ENCODE data around the gene GYS2. TPM values are rescaled to one million over a fixed set of nuclear protein-coding genes. Genes with fewer than 3 reads are reported as not detected.

The GYS2 gene
- total RNA-seq, 2 donors from 2014 or later, result not detected

GRCh38 chr12:21501258-21502163, 103.1 kb downstream of the GYS2 start, which contains the start of the genes GOLT1B and RECQL:
Gene GOLT1B (plus strand): TSS chr12:21501789. CDS start chr12:21501924, 135 bp downstream.
Gene RECQL (minus strand): TSS chr12:21501635. CDS start chr12:21499570, 2,065 bp downstream.
- H3K27me3 ChIP-seq, result no peaks in the 10 kb centered on the region
- DNase-seq (ENCODE audit: low spot score), result peak; percentile 99
- no peaks in the 10 kb centered on the region for H3K36me3 ChIP-seq
- no peaks in the 10 kb centered on the region for H3K9me3 ChIP-seq
- TF ChIP-seq, protein P1, sequence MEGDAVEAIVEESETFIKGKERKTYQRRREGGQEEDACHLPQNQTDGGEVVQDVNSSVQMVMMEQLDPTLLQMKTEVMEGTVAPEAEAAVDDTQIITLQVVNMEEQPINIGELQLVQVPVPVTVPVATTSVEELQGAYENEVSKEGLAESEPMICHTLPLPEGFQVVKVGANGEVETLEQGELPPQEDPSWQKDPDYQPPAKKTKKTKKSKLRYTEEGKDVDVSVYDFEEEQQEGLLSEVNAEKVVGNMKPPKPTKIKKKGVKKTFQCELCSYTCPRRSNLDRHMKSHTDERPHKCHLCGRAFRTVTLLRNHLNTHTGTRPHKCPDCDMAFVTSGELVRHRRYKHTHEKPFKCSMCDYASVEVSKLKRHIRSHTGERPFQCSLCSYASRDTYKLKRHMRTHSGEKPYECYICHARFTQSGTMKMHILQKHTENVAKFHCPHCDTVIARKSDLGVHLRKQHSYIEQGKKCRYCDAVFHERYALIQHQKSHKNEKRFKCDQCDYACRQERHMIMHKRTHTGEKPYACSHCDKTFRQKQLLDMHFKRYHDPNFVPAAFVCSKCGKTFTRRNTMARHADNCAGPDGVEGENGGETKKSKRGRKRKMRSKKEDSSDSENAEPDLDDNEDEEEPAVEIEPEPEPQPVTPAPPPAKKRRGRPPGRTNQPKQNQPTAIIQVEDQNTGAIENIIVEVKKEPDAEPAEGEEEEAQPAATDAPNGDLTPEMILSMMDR (IDR thresholded peaks at IDR 0.05), result no peak
- peak within 1 kb of the TSS; percentile 92 to 98 for H3K4me3 ChIP-seq
- H3K27ac ChIP-seq, result peak within 1 kb of the TSS; percentile 91 to 93
- peaks cover 0 to 54% of the 10 kb centered on the region in 2 donors for H3K4me1 ChIP-seq

- Histone ChIP-seq H3K27ac (peak overlapping the region; percentile 91 to 93), H3K9me3 (no peaks in the 10 kb centered on the region), H3K36me3 (peaks cover 7% of the 10 kb centered on the region), H3K4me3 (peak overlapping the region; percentile 92 to 98), H3K4me1 (peaks cover 0 to 50% of the 10 kb centered on the region in 2 donors), H3K27me3 (no peaks in the 10 kb centered on the region)
- DNase-seq (ENCODE audit: low spot score), result no peak
- TF ChIP-seq, protein P1 (IDR thresholded peaks at IDR 0.05), result no peak
Measured at GRCh38 chr12:21500786-21501257, 103.8 kb downstream of the GYS2 start.

- Histone ChIP-seq H3K9me3 (no peaks in the 10 kb centered on the region), H3K36me3 (peaks cover 14% of the 10 kb centered on the region), H3K4me3 (no peak overlapping the region), H3K4me1 (peaks cover 0 to 45% of the 10 kb centered on the region in 2 donors), H3K27me3 (no peaks in the 10 kb centered on the region), H3K27ac (no peak overlapping the region)
- DNase-seq (ENCODE audit: low spot score), result no peak
- TF ChIP-seq, protein P1 (IDR thresholded peaks at IDR 0.05), result no peak
Measured at GRCh38 chr12:21499765-21500164, 104.9 kb downstream of the GYS2 start.

Other genes with a start within 250 kb of the GYS2 start
- not detected for gene IAPP, start 231.9 kb downstream of the GYS2 start, total RNA-seq
- 10 to 100 TPM in 1 of 2 donors, 1 to 10 TPM in 1; 8.8 to 18.2 TPM for gene PYROXD1, start 167.2 kb downstream of the GYS2 start, total RNA-seq
- 10 to 100 TPM; 17.8 to 20.0 TPM for gene RECQL, start 103.2 kb downstream of the GYS2 start, total RNA-seq
- 10 to 100 TPM; 15.5 to 16.9 TPM for gene GOLT1B, start 103.1 kb downstream of the GYS2 start, total RNA-seq
- gene SPX, start 78.6 kb downstream of the GYS2 start, total RNA-seq, result 1 to 10 TPM; 5.6 to 8.3 TPM
- gene LDHB, start 53.0 kb upstream of the GYS2 start, total RNA-seq, result 1,000 to 10,000 TPM in 1 of 2 donors, 100 to 1,000 TPM in 1; 727 to 1,254 TPM
- gene KCNJ8, start 169.9 kb upstream of the GYS2 start, total RNA-seq, result 10 to 100 TPM; 25.4 to 37.1 TPM

Data from right atrium auricular region (tissue), 2 donors.